MCF 10A (cell line): ENCODE measurements around the gene TP53BP1. TPM values are rescaled to one million over a fixed set of nuclear protein-coding genes. Genes with fewer than 3 reads are reported as not detected.

Experiments
- Bru-seq: library from RNA; stranded (reverse); fragments of 400-500 nt; gene quantifications from one replicate; lab custom pipeline; 2021; lab: Mats Ljungman, UMichigan
- BruChase-seq, 2 experiments: library from RNA; stranded (reverse); fragments of 400-500 nt; gene quantifications; one replicate each; lab custom pipeline; 2021; lab: Mats Ljungman, UMichigan
- BruUV-seq: library from RNA; stranded (reverse); fragments of 400-500 nt; replicated peaks from 2 replicates; lab custom pipeline; 2021; lab: Mats Ljungman, UMichigan
- CTCF ChIA-PET: fragments of 300-600 bp; sonication (Branson Sonifier 250); formaldehyde crosslinking; extraction: SDS; loops from one replicate; lab custom pipeline; 2021; ENCODE audit warnings: antibody characterized with exemption, inconsistent platforms; lab: Yijun Ruan, JAX
- POLR2A ChIA-PET: fragments of 300-600, 350-650 bp; sonication (Branson Sonifier 250); formaldehyde crosslinking; extraction: SDS; loops from one replicate; lab custom pipeline; 2020; ENCODE audit warnings: antibody characterized with exemption, inconsistent platforms; lab: Yijun Ruan, JAX
- DNase-seq: peaks from one replicate; pipeline ENCODE4 v3.0.0-alpha.2; 2018; ENCODE audit not compliant: unreplicated experiment
- H3K27ac Mint-ChIP-seq: one replicate; pipeline ENCODE4 v1.8.0; 2022; ENCODE audit warnings: mild to moderate bottlenecking, low read depth, mixed read lengths; ENCODE audit not compliant: unreplicated experiment
- H3K27me3 Mint-ChIP-seq: one replicate; pipeline ENCODE4 v1.8.0; 2022; ENCODE audit warnings: mixed read lengths; ENCODE audit not compliant: insufficient read depth, unreplicated experiment
- H3K36me3 Mint-ChIP-seq: one replicate; pipeline ENCODE4 v1.8.0; 2022; ENCODE audit warnings: mild to moderate bottlenecking, moderate library complexity, mixed read lengths; ENCODE audit not compliant: insufficient read depth, unreplicated experiment
- H3K4me1 Mint-ChIP-seq: one replicate; pipeline ENCODE4 v1.8.0; 2022; ENCODE audit warnings: mixed read lengths; ENCODE audit not compliant: insufficient read depth, unreplicated experiment
- H3K4me3 Mint-ChIP-seq: one replicate; pipeline ENCODE4 v1.8.0; 2022; ENCODE audit warnings: mild to moderate bottlenecking, moderate library complexity, mixed read lengths; ENCODE audit not compliant: unreplicated experiment
- H3K9me3 Mint-ChIP-seq: one replicate; pipeline ENCODE4 v1.8.0; 2022; ENCODE audit warnings: mixed read lengths; ENCODE audit not compliant: unreplicated experiment
- CTCF ChIP-seq: fragments of 200-600 bp; IDR thresholded peaks from one replicate; pipeline ENCODE4 v1.8.0; 2022; ENCODE audit warnings: antibody characterized with exemption, mild to moderate bottlenecking; ENCODE audit not compliant: unreplicated experiment
- intact Hi-C: fragments of 100-400 bp; cut with micrococcal nuclease; formaldehyde crosslinking; loops from 2 replicates; pipeline ENCODE4 v1.14.1; 2022
- long read RNA-seq: library from polyadenylated mRNA; stranded (forward); transcript quantifications from one replicate; pipeline ENCODE4 v2.0.0, GENCODE V29; 2022
- total RNA-seq: library from RNA; stranded (reverse); gene quantifications from 2 replicates; pipeline ENCODE4 v1.2.3, GENCODE V29; 2022

Gene TP53BP1
- 38.8 and 53.5 TPM in 2 replicates for total RNA-seq
- percentile 75 among the genes with signal in this experiment for Bru-seq, nascent RNA
- BruChase-seq, experiment 1, labeled RNA remaining after a 6-hour chase = percentile 82 among the genes with signal in this experiment
- BruChase-seq, experiment 2, labeled RNA remaining after a 2-hour chase = percentile 79 among the genes with signal in this experiment
- long read RNA-seq, full-length matches to known transcripts = 11 of 30 reads
- long read RNA-seq, partial matches to known transcripts = 6 of 30 reads
- long read RNA-seq, other reads (novel, unspliced or antisense) = 13 of 30 reads

GRCh38 chr15:43492673-43493601 is at the start of gene TP53BP1:
TSS of gene TP53BP1 (minus strand) at chr15:43493156. CDS start at chr15:43493043, 113 bp downstream.
- CTCF ChIA-PET = interaction anchor here (0.5 to 0.7 kb wide), 2 partner anchors 20 to 90 kb away, joined by 3 to 5 read pairs; no protein-coding TSS in a partner anchor
- intact Hi-C loops = no loop called here
- H3K27me3 Mint-ChIP-seq = no peaks in the 10 kb centered on the region
- peaks cover 9% of the 10 kb centered on the region for H3K4me1 Mint-ChIP-seq
- POLR2A ChIA-PET = interaction anchor here (0.7 to 5.3 kb wide), 11 partner anchors 8 to 934 kb away, joined by 3 to 60 read pairs (median 5); partner anchors contain the start of gene ZSCAN29
- H3K4me3 Mint-ChIP-seq = peak within 1 kb of the TSS; percentile 82
- no peak for TF ChIP-seq CTCF
- H3K9me3 Mint-ChIP-seq = no peaks in the 10 kb centered on the region
- H3K27ac Mint-ChIP-seq = peak within 1 kb of the TSS; percentile 91
- no TSS peak for BruUV-seq
- peak; percentile 91 for DNase-seq
- peaks cover 40% of the 10 kb centered on the region for H3K36me3 Mint-ChIP-seq

GRCh38 chr15:43541785-43542184 is 48.8 kb upstream of the TP53BP1 start:
- TF ChIP-seq CTCF = no peak
- intact Hi-C loops = no loop called here
- H3K4me1 Mint-ChIP-seq = no peaks in the 10 kb centered on the region
- peak; percentile 31 for DNase-seq
- no TSS peak for BruUV-seq
- no peaks in the 10 kb centered on the region for H3K9me3 Mint-ChIP-seq
- no peaks in the 10 kb centered on the region for H3K27me3 Mint-ChIP-seq
- H3K27ac Mint-ChIP-seq = no peak overlapping the region
- ChIA-PET POLR2A (interaction anchor here (0.7 to 0.8 kb wide), 2 partner anchors 13 to 1451 kb away, joined by 3 read pairs; no protein-coding TSS in a partner anchor), CTCF (interaction anchor here (0.6 to 1.6 kb wide), 3 partner anchors 27 to 53 kb away, joined by 3 to 5 read pairs (median 3); no protein-coding TSS in a partner anchor)
- peaks cover 12% of the 10 kb centered on the region for H3K36me3 Mint-ChIP-seq
- H3K4me3 Mint-ChIP-seq = no peak overlapping the region

- intact Hi-C loops = no loop called here
- POLR2A ChIA-PET = no interaction called here
- CTCF ChIA-PET = no interaction called here
Observed at GRCh38 chr15:43538091-43538490, 45.1 kb upstream of the TP53BP1 start.

More at GRCh38 chr15:43538091-43538490, 45.1 kb upstream of the TP53BP1 start:
- DNase-seq = no peak
- BruUV-seq = no TSS peak
- Mint-ChIP-seq H3K27ac (no peak overlapping the region), H3K27me3 (no peaks in the 10 kb centered on the region), H3K36me3 (peaks cover 21% of the 10 kb centered on the region), H3K4me1 (no peaks in the 10 kb centered on the region), H3K4me3 (no peak overlapping the region), H3K9me3 (no peaks in the 10 kb centered on the region)
- TF ChIP-seq CTCF = no peak
